PFSK-1 (cell line): ENCODE results near the gene APOC4.

Source experiments
- FOXP2 ChIP-seq: optimal IDR thresholded peaks from 2 replicates; pipeline ENCODE3; 2011; ENCODE audit warnings: borderline replicate concordance, control low read depth, inconsistent platforms; ENCODE audit not compliant: insufficient read depth; ENCODE audit errors: extremely low read length, extremely low read depth
- POLR2AphosphoS5 ChIP-seq: IDR thresholded peaks from 2 replicates; pipeline ENCODE4 v1.6.1; 2012; ENCODE audit warnings: low read depth, mild to moderate bottlenecking, control low read depth, low read length, moderate library complexity
- SIN3A ChIP-seq: IDR thresholded peaks from 2 replicates; pipeline ENCODE4 v1.6.1; 2012; ENCODE audit warnings: mild to moderate bottlenecking, low read length, moderate library complexity, borderline replicate concordance; ENCODE audit not compliant: insufficient read depth
- TAF1 ChIP-seq: IDR thresholded peaks from 2 replicates; pipeline ENCODE4 v1.6.1; 2012; ENCODE audit warnings: low read length, control low read depth, borderline replicate concordance; ENCODE audit not compliant: insufficient read depth
- TF ChIP-seq, protein P1 (sequence below), 2 experiments: IDR thresholded peaks; 2 replicates each; pipeline versions ENCODE4 v1.6.1 to v1.8.0; 2011 to 2012; ENCODE audit warnings: low read depth in 2 of 2, low read length in 2 of 2, control low read depth in 1 of 2, inconsistent platforms in 1 of 2, mild to moderate bottlenecking in 1 of 2, moderate library complexity in 1 of 2; ENCODE audit not compliant: insufficient read depth in 1 of 2

DNA sequence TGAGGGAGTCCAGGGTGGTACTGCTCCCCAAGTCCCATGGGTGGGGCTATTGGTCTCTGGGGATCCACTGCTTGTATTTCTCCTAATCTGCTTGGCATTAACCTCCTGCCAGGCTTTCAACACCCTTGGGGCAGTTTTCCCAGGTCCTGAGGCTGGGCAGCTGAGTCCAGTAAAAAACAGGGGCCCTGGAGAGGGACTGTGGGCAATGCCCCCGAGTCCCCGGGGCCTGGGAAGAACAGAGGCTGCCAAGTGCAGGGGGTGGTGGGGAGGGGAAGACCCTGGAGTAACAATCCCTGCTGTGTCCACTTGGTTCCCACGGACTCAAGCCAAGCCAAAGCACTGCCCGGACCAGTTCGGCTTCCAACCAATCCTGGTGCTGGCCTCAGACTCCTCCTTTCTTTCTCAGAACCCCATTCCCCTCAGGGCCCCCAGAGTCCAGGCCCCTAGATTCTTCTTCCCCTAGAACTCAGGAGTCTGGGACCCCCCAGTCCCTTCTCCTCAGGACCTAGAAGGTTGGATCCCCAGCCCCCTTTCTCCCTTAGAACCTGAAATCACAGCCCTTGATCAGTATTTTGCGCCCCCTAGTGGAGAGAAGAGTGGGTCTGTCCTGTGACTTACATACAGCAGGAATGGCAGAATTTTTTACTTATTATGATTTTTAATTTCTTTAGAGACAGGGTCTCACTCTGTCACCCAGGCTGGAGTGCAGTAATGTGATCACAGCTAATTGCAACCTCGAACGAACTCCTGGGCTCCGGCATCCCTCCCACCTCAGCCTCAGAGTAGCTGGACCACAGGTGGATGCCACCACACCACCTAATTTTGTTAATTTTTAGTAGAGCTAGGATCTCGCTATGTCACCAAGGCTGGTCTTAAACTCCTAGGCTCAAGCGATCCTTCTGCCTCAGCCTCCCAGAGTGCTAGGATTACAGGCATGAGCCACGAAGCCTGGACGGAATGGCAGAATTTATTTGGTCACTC lies 9.4 kb downstream of the APOC4 start:
- TF ChIP-seq TAF1 (no peak), POLR2AphosphoS5 (no peak), SIN3A (no peak), FOXP2 (no peak)
- TF ChIP-seq, protein P1, sequence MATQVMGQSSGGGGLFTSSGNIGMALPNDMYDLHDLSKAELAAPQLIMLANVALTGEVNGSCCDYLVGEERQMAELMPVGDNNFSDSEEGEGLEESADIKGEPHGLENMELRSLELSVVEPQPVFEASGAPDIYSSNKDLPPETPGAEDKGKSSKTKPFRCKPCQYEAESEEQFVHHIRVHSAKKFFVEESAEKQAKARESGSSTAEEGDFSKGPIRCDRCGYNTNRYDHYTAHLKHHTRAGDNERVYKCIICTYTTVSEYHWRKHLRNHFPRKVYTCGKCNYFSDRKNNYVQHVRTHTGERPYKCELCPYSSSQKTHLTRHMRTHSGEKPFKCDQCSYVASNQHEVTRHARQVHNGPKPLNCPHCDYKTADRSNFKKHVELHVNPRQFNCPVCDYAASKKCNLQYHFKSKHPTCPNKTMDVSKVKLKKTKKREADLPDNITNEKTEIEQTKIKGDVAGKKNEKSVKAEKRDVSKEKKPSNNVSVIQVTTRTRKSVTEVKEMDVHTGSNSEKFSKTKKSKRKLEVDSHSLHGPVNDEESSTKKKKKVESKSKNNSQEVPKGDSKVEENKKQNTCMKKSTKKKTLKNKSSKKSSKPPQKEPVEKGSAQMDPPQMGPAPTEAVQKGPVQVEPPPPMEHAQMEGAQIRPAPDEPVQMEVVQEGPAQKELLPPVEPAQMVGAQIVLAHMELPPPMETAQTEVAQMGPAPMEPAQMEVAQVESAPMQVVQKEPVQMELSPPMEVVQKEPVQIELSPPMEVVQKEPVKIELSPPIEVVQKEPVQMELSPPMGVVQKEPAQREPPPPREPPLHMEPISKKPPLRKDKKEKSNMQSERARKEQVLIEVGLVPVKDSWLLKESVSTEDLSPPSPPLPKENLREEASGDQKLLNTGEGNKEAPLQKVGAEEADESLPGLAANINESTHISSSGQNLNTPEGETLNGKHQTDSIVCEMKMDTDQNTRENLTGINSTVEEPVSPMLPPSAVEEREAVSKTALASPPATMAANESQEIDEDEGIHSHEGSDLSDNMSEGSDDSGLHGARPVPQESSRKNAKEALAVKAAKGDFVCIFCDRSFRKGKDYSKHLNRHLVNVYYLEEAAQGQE (IDR thresholded peaks at IDR 0.05; ENCODE audit: insufficient read depth in 1 of 2, low read depth in 2 of 2, low read length in 2 of 2), result no peak
